NB4 (cell line): ENCODE measurements around the gene SLC12A5.

ENCODE experiments used
- CTCF ChIP-seq: IDR thresholded peaks from one replicate; pipeline ENCODE4 v1.5.1; 2012; ENCODE audit warnings: low read depth, low read length
- MAX ChIP-seq: IDR thresholded peaks from 2 replicates; pipeline ENCODE4 v1.6.1; 2011; ENCODE audit warnings: low read depth, low read length
- POLR2A ChIP-seq: IDR thresholded peaks from 2 replicates; pipeline ENCODE4 v1.6.1; 2011; ENCODE audit warnings: mild to moderate bottlenecking; ENCODE audit not compliant: insufficient read length; ENCODE audit errors: extremely low read depth

- TF ChIP-seq CTCF = no peak
- no peak for TF ChIP-seq POLR2A
- no peak for TF ChIP-seq MAX
Observed at GRCh38 chr20:46050885-46051284, 21.9 kb downstream of the SLC12A5 start.
